NOMO-1 (cell line): ENCODE data around the gene FCN1.
"Not testable (repeated sequence)": the region's sequence is repeated elsewhere in the genome, so short reads cannot be mapped to it uniquely, and the experiment has no call there.

Experiments
- DNase-seq, 2 experiments: peaks; one replicate each; lab custom pipeline; 2025; ENCODE audit not compliant: unreplicated experiment in 2 of 2; lab: John Stamatoyannopoulos, UW

Gene FCN1

DNA sequence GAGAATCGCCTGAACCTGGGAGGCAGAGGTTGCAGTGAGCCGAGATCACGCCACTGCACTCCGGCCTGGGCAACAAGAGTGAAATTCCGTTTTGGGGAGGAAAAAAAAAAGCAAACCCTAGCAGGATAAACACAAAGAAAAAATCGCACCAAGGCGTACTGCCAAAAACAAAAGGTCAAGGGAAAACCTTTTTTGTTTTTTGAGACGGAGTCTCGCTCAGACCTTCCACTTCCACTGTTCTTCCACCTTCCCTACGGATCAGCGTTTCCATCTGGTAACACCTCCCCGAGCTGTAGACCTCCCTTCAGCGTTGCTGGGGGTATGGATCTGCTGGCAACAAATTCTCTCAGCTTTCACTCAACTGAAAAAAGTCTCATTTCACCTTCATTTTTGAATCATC lies 57.2 kb downstream of the FCN1 start:
- no peak for DNase-seq

DNA sequence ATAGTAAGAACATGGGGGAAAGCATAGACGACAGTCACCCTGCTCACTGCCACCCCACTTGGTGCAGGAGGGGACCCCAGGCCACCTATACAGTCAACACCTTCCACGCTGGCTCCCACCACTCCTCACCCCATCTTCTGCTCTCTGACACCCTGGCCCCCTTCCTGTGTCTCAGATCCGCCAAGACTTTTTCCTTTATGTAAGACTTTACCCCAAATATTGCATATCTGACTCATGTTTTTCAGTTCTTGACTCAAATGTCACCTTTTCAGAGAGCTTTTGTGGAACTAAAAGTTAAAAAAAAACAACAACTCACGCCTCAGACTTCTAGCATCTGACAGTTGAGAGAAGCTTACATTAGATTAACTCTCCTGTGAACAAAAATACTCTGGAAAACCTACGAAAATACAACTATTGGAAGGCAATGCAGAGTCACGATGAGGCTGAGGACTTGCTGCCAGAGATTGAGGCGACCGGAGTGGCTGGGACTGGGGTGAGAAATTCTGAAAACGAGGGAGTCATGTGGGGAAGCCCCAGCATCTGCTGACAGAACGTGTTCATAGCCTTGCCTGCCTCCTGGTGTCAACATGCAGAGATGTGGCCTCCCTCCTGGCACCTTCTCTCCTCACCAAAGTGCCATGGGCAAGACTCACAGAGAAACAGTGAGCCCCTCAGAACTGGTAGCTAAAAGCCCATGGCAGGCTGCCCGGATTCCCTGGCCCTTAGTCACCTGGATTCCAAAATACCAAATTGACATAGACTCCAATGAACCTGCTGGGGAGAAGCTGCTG lies 59.5 kb downstream of the FCN1 start:
- no peak for DNase-seq

DNA sequence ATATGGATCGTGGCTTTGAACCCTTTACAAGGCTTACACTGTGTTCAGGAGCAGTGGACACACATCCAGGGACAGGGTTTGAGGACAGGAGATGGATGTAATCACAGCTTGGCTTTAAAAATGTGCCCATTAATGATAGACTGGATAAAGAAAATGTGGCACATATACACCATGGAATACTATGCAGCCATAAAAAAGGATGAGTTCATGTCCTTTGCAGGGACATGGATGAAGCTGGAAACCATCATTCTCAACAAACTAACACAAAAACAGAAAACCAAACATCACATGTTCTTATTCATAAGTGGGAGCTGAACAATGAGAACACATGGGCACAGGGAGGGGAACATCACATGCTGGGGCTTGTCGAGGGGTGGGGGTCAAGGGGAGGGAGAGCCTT lies 60.3 kb downstream of the FCN1 start:
- DNase-seq, result not testable (repeated sequence)

DNA sequence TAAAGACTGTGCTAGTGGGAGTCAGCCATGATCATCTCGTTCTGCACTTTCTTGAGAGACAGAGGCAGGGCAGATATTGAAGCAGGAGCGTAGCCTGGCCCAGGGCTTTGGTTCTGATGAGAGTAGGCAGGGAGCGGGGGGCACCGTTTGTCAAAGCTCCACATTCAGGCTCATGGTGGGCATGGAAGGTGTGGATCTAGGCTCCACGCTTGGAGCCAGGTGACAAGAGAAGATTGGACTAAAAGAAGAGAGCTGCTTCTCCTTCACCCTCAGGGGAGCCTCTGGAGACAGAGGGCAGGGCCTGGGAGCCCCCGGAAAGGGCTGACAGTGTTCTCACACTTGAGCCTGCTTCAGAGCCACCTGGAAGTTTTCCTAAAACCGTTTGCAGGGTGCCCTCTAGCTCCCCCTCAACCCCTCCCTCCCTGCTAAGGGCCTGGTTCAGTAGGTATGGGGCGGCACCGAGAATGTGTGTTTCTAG lies 61.8 kb downstream of the FCN1 start:
- DNase-seq, result no peak
